Heart right ventricle (tissue), 16 donors: ENCODE measurements around the gene CCDC142. TPM values are rescaled to one million over a fixed set of nuclear protein-coding genes. Genes with fewer than 3 reads are reported as not detected.

ENCODE experiments used
- ATAC-seq, 8 donors: fragments of 200-7000 bp; cut with Tn5 transposase; one replicate each; pipeline ENCODE4 v1.9.1; 2020; ENCODE audit warnings: mild to moderate bottlenecking in 8 of 8, moderate library complexity in 8 of 8, moderate number of reproducible peaks in 1 of 8
- DNase-seq, 2 donors: peaks; one replicate each; pipeline ENCODE4 v3.0.0-alpha.2; 2020
- H3K27ac ChIP-seq, 10 donors: fragments of 200-600 bp; sonication (generic) in 2 of 10; one replicate each; pipeline versions ENCODE4 v1.5.0 to v1.8.0; 2020 to 2022; ENCODE audit warnings: mild to moderate bottlenecking in 3 of 10
- H3K27me3 ChIP-seq, 7 donors: fragments of 200-600 bp; one replicate each; pipeline ENCODE4 v1.8.0; 2021 to 2022; ENCODE audit warnings: mild to moderate bottlenecking in 2 of 7
- H3K36me3 ChIP-seq, 9 donors: fragments of 200-600 bp; sonication (generic) in 1 of 9; one replicate each; pipeline versions ENCODE4 v1.5.0 to v1.8.0; 2020 to 2022; ENCODE audit warnings: mild to moderate bottlenecking in 2 of 9
- H3K4me1 ChIP-seq, 9 donors: fragments of 200-600 bp; sonication (generic) in 1 of 9; one replicate each; pipeline versions ENCODE4 v1.5.0 to v1.8.0; 2020 to 2022; ENCODE audit warnings: mild to moderate bottlenecking in 4 of 9
- H3K4me3 ChIP-seq, 10 donors: fragments of 200-600 bp; sonication (generic) in 2 of 10; one replicate each; pipeline versions ENCODE4 v1.5.0 to v1.8.0; 2020 to 2022; ENCODE audit warnings: mild to moderate bottlenecking in 7 of 10, moderate library complexity in 2 of 10
- H3K9me3 ChIP-seq, 11 donors: fragments of 200-600 bp in 10 of 11; sonication (generic) in 2 of 11; one replicate each; pipeline versions ENCODE4 v1.5.0 to v1.8.0; 2013 to 2022; ENCODE audit warnings: mild to moderate bottlenecking in 2 of 11, control low read depth in 1 of 11, moderate library complexity in 1 of 11
- CTCF ChIP-seq, 9 donors: fragments of 200-600 bp; sonication (generic) in 2 of 9; IDR thresholded peaks; one replicate each; pipeline versions ENCODE4 v1.5.0 to v1.8.0; 2021 to 2022; ENCODE audit warnings: antibody characterized with exemption in 9 of 9, mild to moderate bottlenecking in 5 of 9, moderate library complexity in 1 of 9
- WGBS, 2 donors: extraction: QIAGEN DNeasy Blood & Tissue Kit; methylation state at CpG; one replicate each; pipeline ENCODE4 v1.1.7; 2013; ENCODE audit warnings: inconsistent platforms in 1 of 2; 5-methylcytosine and 5-hydroxymethylcytosine counted together
- intact Hi-C, 10 donors: fragments of 100-400 bp; cut with DNase I; formaldehyde crosslinking; loops; one replicate each; pipeline versions ENCODE4 v1.11.1 to v1.14.2; 2022
- polyA plus RNA-seq, 2 donors: library from polyadenylated mRNA; stranded (reverse); fragments of 200-250 nt; gene quantifications; one replicate each; pipeline ENCODE4 v1.2.3, GENCODE V29; 2013
- total RNA-seq, 10 donors: library from RNA; stranded (reverse); fragmentation: NEBNext Ultra II Directional in 3 of 10; extraction: Animal tissue kit (Norgen Biotek cat#: 25700) in 3 of 10; gene quantifications; one replicate each; pipeline versions ENCODE4 v1.2.1 to v1.2.4, GENCODE V29; 2021 to 2023
- donor health status: Arrhythmogenic right ventricular cardiomyopathy.
- donor health status: ischemic (EF 13 %, LVEDD 7.1; RV severe dilation, severe dysfunction).
- donor health status: healthy with polysubstance abuse.
- donor health status: DM: no; HTN: yes; CAD: no.
- donor health status: DM: no; HTN: no; CAD: no.
- donor health status: ischemic (EF 25% LVEDD 6.9; RV normal size, moderate dysfunction).
- donor health status: ischemic (EF 25% LVEDD 5.7; RV mildly dilated, moderate dysfunction).
- donor health status: healthy.
- donor health status: DM: yes; HTN: yes; CAD: no.
- donor health status: Ischemic cardiomyopathy.
- donor health status: ischemic (EF 35%, LVEDD 5.7; RV mildly dilated, moderate dysfunction).
- donor health status: nonischemic (EF 11% LVEDD 7.7; RV severe dilation, severe dysfunction).
- donor health status: DM: yes; HTN: yes; CAD: no.
- donor health status: PGD.
- donor health status: ischemic (EF 29% LVEDD 5.4; RV normal size, mild dysfunction).
- donor health status: nonischemic (EF 23%, LVEDD 6.1; RV moderate dilation, normal function).

Gene CCDC142
- total and polyA plus RNA-seq, 12 donors, result 2.3 to 13.2 (median 5.5) TPM

GRCh38 chr2:74524955-74525716 lies 42.3 kb upstream of the CCDC142 start:
- H3K4me3 ChIP-seq, result no peak overlapping the region
- TF ChIP-seq CTCF (IDR thresholded peaks at IDR 0.05), result no peak
- H3K9me3 ChIP-seq, result no peaks in the 10 kb centered on the region
- ATAC-seq (no peak), DNase-seq (no peak)
- H3K36me3 ChIP-seq, result peaks cover 0 to 30% (median 23%) of the 10 kb centered on the region in 9 donors
- 87 to 90% methylated on average over 10 of the region's 10 CpGs for WGBS, 2 donors
- intact Hi-C loops, result loop anchor here in 1 of 10 donors (5.0 kb wide), 1 partner anchor 43 kb away; the partner anchor contains the start of genes CCDC142 and TTC31
- no peak overlapping the region for H3K27ac ChIP-seq
- H3K27me3 ChIP-seq, result peaks cover 0 to 16% (median 9%) of the 10 kb centered on the region in 7 donors
- peaks cover 5 to 20% (median 14%) of the 10 kb centered on the region in 9 donors for H3K4me1 ChIP-seq

GRCh38 chr2:74524005-74524404 lies 41.2 kb upstream of the CCDC142 start:
- H3K4me1 ChIP-seq, result peaks cover 5 to 20% (median 12%) of the 10 kb centered on the region in 9 donors
- H3K36me3 ChIP-seq, result peaks cover 0 to 30% (median 23%) of the 10 kb centered on the region in 9 donors
- DNase-seq (no peak), ATAC-seq (no peak)
- WGBS, 2 donors, result 85% methylated on average over 9 of the region's 9 CpGs
- H3K27me3 ChIP-seq, result peaks cover 2 to 28% (median 20%) of the 10 kb centered on the region in 7 donors
- no peak for TF ChIP-seq CTCF (IDR thresholded peaks at IDR 0.05)
- H3K27ac ChIP-seq, result no peak overlapping the region
- H3K4me3 ChIP-seq, result no peak overlapping the region
- no peaks in the 10 kb centered on the region for H3K9me3 ChIP-seq
- intact Hi-C loops, result no loop called here

- Histone ChIP-seq H3K4me3 (no peak overlapping the region), H3K4me1 (peaks cover 0 to 5% (median 0%) of the 10 kb centered on the region in 9 donors), H3K9me3 (no peaks in the 10 kb centered on the region), H3K27me3 (peaks cover 6 to 43% (median 35%) of the 10 kb centered on the region in 7 donors), H3K27ac (no peak overlapping the region), H3K36me3 (peaks cover 0 to 21% (median 16%) of the 10 kb centered on the region in 9 donors)
- no peak for DNase-seq
- no peak for ATAC-seq
- no peak for TF ChIP-seq CTCF (IDR thresholded peaks at IDR 0.05)
- intact Hi-C loops, result no loop called here
- 70 to 72% methylated on average over 3 of the region's 3 CpGs for WGBS, 2 donors
Measured at GRCh38 chr2:74522516-74522915, 39.7 kb upstream of the CCDC142 start.

GRCh38 chr2:74516650-74517049 lies 33.9 kb upstream of the CCDC142 start:
- intact Hi-C loops, result no loop called here
- H3K27ac ChIP-seq, result no peak overlapping the region
- DNase-seq (no peak), ATAC-seq (no peak)
- H3K36me3 ChIP-seq, result no peaks in the 10 kb centered on the region
- WGBS, 2 donors, result 58 to 61% methylated on average over 13 of the region's 13 CpGs
- no peaks in the 10 kb centered on the region for H3K9me3 ChIP-seq
- peaks cover 8 to 34% (median 29%) of the 10 kb centered on the region in 9 donors for H3K4me1 ChIP-seq
- peak overlapping the region in 8 of 10 donors; percentile 28 to 52 (median 46) for H3K4me3 ChIP-seq
- H3K27me3 ChIP-seq, result peaks cover 51 to 98% (median 93%) of the 10 kb centered on the region in 7 donors
- no peak for TF ChIP-seq CTCF (IDR thresholded peaks at IDR 0.05)
